T1000 (cell line): ENCODE data around the gene GREM1.

Source experiments
- DNase-seq: peaks from one replicate; lab custom pipeline; 2025; ENCODE audit warnings: mixed read lengths; lab: John Stamatoyannopoulos, UW

The GREM1 gene

GRCh38 chr15:32694222-32694983 lies 23.4 kb upstream of the GREM1 start:
- no peak for DNase-seq

GRCh38 chr15:32698773-32699390 lies 18.9 kb upstream of the GREM1 start:
- no peak for DNase-seq

- DNase-seq = no peak
Observed at GRCh38 chr15:32700501-32701150, 17.2 kb upstream of the GREM1 start.

- no peak for DNase-seq
Observed at GRCh38 chr15:32701863-32702262, 15.9 kb upstream of the GREM1 start.

GRCh38 chr15:32704395-32704981 lies 13.3 kb upstream of the GREM1 start:
- no peak for DNase-seq

GRCh38 chr15:32705446-32705845 lies 12.4 kb upstream of the GREM1 start:
- DNase-seq = no peak

GRCh38 chr15:32706704-32707103 lies 11.1 kb upstream of the GREM1 start:
- peak; percentile 54 for DNase-seq

GRCh38 chr15:32707436-32707835 lies 10.4 kb upstream of the GREM1 start:
- no peak for DNase-seq

- DNase-seq = no peak
Observed at GRCh38 chr15:32709295-32710033, 8.3 kb upstream of the GREM1 start.

- DNase-seq = no peak
Observed at GRCh38 chr15:32715276-32715675, 2.5 kb upstream of the GREM1 start.

- DNase-seq = no peak
Observed at GRCh38 chr15:32716216-32716914, 1.4 kb upstream of the GREM1 start.

- DNase-seq = no peak
Observed at GRCh38 chr15:32716915-32717425, 834 bp upstream of the GREM1 start.

- DNase-seq = peak; percentile 41
Observed at GRCh38 chr15:32718227-32718820, 520 bp downstream of the GREM1 start.

- no peak for DNase-seq
Observed at GRCh38 chr15:32718821-32719716, 1.3 kb downstream of the GREM1 start.

- DNase-seq = no peak
Observed at GRCh38 chr15:32721596-32721995, 3.8 kb downstream of the GREM1 start.

GRCh38 chr15:32722136-32722535 lies 4.3 kb downstream of the GREM1 start:
- no peak for DNase-seq

- no peak for DNase-seq
Observed at GRCh38 chr15:32723171-32723948, 5.6 kb downstream of the GREM1 start.

- DNase-seq = no peak
Observed at GRCh38 chr15:32729700-32730395, 12.0 kb downstream of the GREM1 start.
